NT2/D1 (cell line): ENCODE data around the gene RASGEF1B.

ENCODE experiments used
- YY1 ChIP-seq: IDR thresholded peaks from 2 replicates; pipeline ENCODE4 v1.6.1; 2011; ENCODE audit not compliant: insufficient read length, insufficient read depth
- ZNF274 ChIP-seq: IDR thresholded peaks from 2 replicates; pipeline ENCODE4 v1.6.1; 2011; ENCODE audit warnings: mild to moderate bottlenecking, low read depth, low read length

DNA sequence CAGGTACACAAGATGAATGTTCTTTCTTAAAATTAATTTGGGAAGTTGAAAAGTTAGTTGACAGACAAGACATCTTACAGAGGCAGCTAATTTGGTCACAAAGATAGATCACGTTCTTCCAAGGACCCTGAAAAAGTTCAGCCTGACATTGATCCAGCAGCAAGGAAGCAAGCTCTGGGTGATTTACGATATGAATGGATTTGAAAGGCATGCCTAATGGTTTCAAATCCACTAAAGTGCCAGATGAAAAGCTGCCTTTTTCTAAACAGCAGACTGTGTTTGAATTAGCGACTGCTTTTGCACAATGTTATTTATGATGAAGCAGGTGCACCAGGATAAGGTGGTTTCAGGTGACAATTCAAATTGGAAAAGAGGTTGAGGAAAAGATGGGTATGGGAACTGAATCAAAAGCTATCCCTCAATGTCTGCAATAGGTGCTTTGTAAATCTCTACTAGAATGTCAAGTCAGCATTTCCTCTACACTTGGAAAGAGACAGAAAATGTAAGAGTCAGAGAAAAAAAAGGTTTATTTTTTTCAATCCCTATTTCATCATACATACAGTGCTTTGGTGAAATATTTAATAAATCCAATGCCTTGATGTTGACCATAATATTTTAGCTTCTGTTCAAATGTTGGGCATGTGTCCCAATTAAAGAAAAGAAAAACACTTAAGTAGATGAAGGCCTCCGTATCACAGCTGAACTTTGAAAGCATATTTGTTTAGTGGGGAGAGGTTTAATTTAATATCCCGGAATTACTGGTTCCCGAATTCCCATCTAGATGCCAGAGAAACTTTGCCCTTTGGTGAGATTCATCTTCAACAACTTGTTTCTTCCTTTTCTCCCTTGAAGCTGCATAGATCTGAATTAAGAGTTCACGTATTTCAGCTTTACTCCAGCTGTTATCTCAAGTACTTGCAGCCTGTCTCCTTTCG is 6.0 kb downstream of the RASGEF1B start:
- TF ChIP-seq YY1 = no peak
- no peak for TF ChIP-seq ZNF274
